Nephron (organoid): ENCODE measurements around the gene MAP3K15.

ENCODE experiments used
- H3K27ac Mint-ChIP-seq, 3 experiments: 2 replicates each; pipeline ENCODE4 v1.8.0; 2020; ENCODE audit warnings: mixed read lengths in 3 of 3, mild to moderate bottlenecking in 2 of 3, moderate library complexity in 1 of 3
- H3K27me3 Mint-ChIP-seq: 2 replicates; pipeline ENCODE4 v1.8.0; 2021; ENCODE audit warnings: low read depth, mild to moderate bottlenecking, moderate library complexity, mixed read lengths
- H3K36me3 Mint-ChIP-seq: 2 replicates; pipeline ENCODE4 v1.8.0; 2020; ENCODE audit warnings: low read depth, mixed read lengths
- H3K4me1 Mint-ChIP-seq: 2 replicates; pipeline ENCODE4 v1.8.0; 2020; ENCODE audit warnings: mixed read lengths
- H3K4me3 Mint-ChIP-seq, 3 experiments: 2 replicates each; pipeline ENCODE4 v1.8.0; 2020; ENCODE audit warnings: mild to moderate bottlenecking in 3 of 3, mixed read lengths in 3 of 3, moderate library complexity in 2 of 3
- H3K9me3 Mint-ChIP-seq: 2 replicates; pipeline ENCODE4 v1.8.0; 2020; ENCODE audit warnings: mixed read lengths
- TF ChIP-seq, protein P1 (sequence below), 3 experiments: fragments of 200-600 bp; sonication (generic); IDR thresholded peaks; one replicate each; pipeline ENCODE4 v1.5.0; 2021; ENCODE audit warnings: antibody characterized with exemption in 3 of 3; ENCODE audit not compliant: unreplicated experiment in 3 of 3

Gene MAP3K15

DNA sequence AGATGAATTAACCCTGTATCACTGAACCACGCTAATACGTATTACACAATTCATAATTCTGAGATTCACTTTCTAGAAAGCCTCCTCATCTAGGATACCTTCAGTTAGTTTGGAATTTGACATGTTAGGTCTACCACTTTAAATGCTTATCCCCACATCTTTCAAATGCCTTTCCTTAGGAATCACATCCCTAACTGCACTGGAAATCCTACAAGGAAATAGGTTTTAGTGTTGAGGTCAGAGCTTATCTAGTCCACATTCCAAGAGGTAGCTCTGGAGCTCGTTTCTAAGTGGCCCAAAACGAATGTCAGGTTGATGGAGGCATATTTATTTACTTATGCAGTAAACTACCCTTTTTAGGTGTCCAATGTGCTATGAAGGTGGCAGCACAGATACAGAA lies 153.6 kb downstream of the MAP3K15 start:
- no peak overlapping the region for H3K4me3 Mint-ChIP-seq
- H3K4me1 Mint-ChIP-seq = no peaks in the 10 kb centered on the region
- H3K9me3 Mint-ChIP-seq = peaks cover 4% of the 10 kb centered on the region
- H3K36me3 Mint-ChIP-seq = peaks cover 45% of the 10 kb centered on the region
- H3K27ac Mint-ChIP-seq = no peak overlapping the region
- TF ChIP-seq, protein P1, sequence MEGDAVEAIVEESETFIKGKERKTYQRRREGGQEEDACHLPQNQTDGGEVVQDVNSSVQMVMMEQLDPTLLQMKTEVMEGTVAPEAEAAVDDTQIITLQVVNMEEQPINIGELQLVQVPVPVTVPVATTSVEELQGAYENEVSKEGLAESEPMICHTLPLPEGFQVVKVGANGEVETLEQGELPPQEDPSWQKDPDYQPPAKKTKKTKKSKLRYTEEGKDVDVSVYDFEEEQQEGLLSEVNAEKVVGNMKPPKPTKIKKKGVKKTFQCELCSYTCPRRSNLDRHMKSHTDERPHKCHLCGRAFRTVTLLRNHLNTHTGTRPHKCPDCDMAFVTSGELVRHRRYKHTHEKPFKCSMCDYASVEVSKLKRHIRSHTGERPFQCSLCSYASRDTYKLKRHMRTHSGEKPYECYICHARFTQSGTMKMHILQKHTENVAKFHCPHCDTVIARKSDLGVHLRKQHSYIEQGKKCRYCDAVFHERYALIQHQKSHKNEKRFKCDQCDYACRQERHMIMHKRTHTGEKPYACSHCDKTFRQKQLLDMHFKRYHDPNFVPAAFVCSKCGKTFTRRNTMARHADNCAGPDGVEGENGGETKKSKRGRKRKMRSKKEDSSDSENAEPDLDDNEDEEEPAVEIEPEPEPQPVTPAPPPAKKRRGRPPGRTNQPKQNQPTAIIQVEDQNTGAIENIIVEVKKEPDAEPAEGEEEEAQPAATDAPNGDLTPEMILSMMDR (IDR thresholded peaks at IDR 0.05; ENCODE audit: unreplicated experiment in 3 of 3) = no peak
- H3K27me3 Mint-ChIP-seq = no peaks in the 10 kb centered on the region

DNA sequence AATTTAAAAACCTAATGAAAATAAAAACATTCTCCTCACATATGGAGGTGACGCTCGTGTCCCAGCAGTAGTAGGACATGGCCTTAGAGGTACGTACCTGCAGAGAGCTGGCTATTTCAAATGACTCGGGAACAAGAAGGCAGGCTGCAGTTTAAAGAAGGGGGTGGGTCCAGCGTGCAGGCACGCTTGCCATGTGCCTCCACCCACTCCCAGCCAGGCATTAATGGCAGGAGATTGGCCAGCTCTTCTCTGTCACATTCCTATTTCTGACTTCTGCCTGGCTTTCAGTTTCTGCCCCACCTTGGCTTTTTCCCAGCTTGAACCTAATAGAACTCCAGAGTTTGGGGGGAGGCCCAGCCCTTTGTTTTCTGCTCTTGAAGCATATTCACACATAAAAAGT lies 154.4 kb downstream of the MAP3K15 start:
- no peak overlapping the region for H3K27ac Mint-ChIP-seq
- TF ChIP-seq, protein P1 (IDR thresholded peaks at IDR 0.05; ENCODE audit: unreplicated experiment in 3 of 3) = no peak
- peaks cover 2% of the 10 kb centered on the region for H3K9me3 Mint-ChIP-seq
- H3K27me3 Mint-ChIP-seq = no peaks in the 10 kb centered on the region
- no peaks in the 10 kb centered on the region for H3K4me1 Mint-ChIP-seq
- peaks cover 46% of the 10 kb centered on the region for H3K36me3 Mint-ChIP-seq
- no peak overlapping the region for H3K4me3 Mint-ChIP-seq

DNA sequence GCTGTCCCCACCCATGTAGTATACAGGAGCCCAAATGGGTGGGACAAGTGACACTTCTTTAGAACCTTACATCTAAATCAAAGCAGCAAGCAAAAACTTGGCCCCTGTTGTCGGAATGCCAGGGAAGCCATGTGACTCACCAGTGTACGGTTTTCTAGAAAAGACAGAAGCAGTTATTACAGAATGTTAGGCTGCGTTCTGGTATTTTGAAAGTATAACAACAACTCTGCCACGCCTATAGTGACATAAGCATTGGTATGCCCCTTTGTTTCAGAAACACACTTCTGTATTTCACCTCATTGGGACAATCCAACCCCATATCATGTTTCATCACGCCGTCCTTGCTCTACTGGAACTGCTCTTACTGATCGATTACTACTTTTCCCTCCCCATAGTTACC lies 156.8 kb downstream of the MAP3K15 start:
- Mint-ChIP-seq H3K27me3 (no peaks in the 10 kb centered on the region), H3K4me3 (no peak overlapping the region), H3K9me3 (peaks cover 2% of the 10 kb centered on the region), H3K36me3 (peaks cover 47% of the 10 kb centered on the region), H3K27ac (no peak overlapping the region), H3K4me1 (no peaks in the 10 kb centered on the region)
- TF ChIP-seq, protein P1 (IDR thresholded peaks at IDR 0.05; ENCODE audit: unreplicated experiment in 3 of 3) = no peak

DNA sequence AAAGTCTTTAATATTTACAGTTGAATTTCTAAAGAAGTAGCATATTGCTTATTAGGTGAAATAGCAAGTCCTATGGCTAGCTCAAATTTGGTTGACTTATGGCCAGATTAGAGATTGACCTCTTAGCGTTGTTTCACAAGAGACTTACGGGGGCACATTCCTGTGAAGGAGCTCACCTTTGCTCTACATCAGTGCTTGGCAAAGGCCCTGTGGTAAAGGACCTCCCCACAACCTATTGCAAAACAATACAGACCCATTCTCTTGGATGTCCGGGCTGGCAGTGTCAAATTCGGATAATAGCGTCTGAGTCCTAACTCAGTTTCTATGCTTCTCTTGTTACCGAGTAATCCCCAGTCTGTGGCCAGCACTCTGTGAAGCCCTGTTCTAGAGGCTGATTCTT lies 160.7 kb downstream of the MAP3K15 start:
- no peak overlapping the region for H3K4me3 Mint-ChIP-seq
- peaks cover 60% of the 10 kb centered on the region for H3K36me3 Mint-ChIP-seq
- peaks cover 6% of the 10 kb centered on the region for H3K9me3 Mint-ChIP-seq
- TF ChIP-seq, protein P1 (IDR thresholded peaks at IDR 0.05; ENCODE audit: unreplicated experiment in 3 of 3) = no peak
- no peaks in the 10 kb centered on the region for H3K27me3 Mint-ChIP-seq
- no peak overlapping the region for H3K27ac Mint-ChIP-seq
- H3K4me1 Mint-ChIP-seq = no peaks in the 10 kb centered on the region

DNA sequence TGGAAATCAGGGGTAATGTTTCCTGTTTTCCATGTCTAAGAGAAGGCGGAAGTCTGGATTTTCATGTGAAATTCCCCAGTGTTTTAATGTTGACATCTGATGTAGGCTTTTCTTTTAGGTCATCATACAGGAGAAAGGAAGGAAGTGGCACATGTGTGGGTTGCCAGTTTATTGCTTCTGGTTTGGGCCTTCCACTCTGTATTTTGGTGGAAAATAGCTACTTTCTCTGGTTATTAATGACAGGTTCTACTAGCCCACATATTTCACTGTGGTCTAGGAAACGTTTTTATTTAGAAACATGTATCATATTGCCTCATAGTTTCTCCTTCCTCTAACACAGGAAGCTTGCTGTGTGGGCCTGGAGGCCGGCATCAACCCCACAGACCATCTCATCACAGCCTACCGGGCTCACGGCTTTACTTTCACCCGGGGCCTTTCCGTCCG lies 164.3 kb downstream of the MAP3K15 start:
- H3K4me1 Mint-ChIP-seq = peaks cover 6% of the 10 kb centered on the region
- no peaks in the 10 kb centered on the region for H3K27me3 Mint-ChIP-seq
- H3K27ac Mint-ChIP-seq = no peak overlapping the region
- peaks cover 41% of the 10 kb centered on the region for H3K36me3 Mint-ChIP-seq
- H3K4me3 Mint-ChIP-seq = no peak overlapping the region
- H3K9me3 Mint-ChIP-seq = peaks cover 4% of the 10 kb centered on the region
- TF ChIP-seq, protein P1 (IDR thresholded peaks at IDR 0.05; ENCODE audit: unreplicated experiment in 3 of 3) = no peak

DNA sequence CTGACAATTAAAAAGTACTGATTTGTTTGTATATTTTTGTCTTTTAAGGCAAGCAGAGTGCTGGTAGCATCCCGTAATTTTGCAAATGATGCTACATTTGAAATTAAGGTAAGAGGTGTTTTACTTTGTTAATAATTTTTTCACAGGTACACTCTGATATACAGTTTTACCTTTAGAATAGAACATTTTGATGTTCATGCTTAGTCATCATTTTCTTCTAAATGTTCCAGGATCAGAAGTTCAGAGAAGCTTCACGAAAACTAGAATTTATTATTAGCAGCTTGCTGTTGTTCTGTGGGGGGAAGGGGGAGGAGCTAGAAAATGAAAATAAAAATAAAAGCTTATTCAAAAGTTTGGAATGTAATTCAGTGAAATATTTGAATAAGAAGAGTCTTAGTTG lies 166.0 kb downstream of the MAP3K15 start:
- no peak overlapping the region for H3K27ac Mint-ChIP-seq
- TF ChIP-seq, protein P1 (IDR thresholded peaks at IDR 0.05; ENCODE audit: unreplicated experiment in 3 of 3) = no peak
- H3K4me1 Mint-ChIP-seq = peaks cover 6% of the 10 kb centered on the region
- no peak overlapping the region for H3K4me3 Mint-ChIP-seq
- peaks cover 32% of the 10 kb centered on the region for H3K36me3 Mint-ChIP-seq
- peaks cover 4% of the 10 kb centered on the region for H3K9me3 Mint-ChIP-seq
- H3K27me3 Mint-ChIP-seq = no peaks in the 10 kb centered on the region
